ENCODE measurements around the gene DPP3. TPM values are rescaled to one million over a fixed set of nuclear protein-coding genes. Genes with fewer than 3 reads are reported as not detected.

Gene DPP3
- total RNA-seq, 1 donor from 2014 or later, result 60.0 TPM

DNA sequence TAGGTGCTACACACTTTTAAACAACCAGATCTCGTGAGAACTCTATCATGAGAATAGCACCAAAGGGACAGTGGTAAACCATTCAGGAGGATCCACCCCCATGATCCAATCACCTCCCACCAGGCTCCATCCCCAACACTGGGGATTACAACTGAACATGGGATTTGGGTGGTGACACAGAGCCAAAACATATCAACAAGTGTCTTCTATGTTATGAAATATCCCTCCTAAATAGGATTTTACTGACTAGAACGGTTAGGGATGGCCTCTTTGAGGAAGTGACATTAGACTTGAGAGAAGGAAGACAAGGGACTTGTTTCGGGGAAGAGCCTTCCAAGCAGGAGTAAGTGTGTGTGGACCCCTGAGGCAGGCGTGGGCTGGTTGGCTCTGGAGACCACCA lies 29.7 kb upstream of the DPP3 start:
- Histone ChIP-seq H3K9me3 (ENCODE audit: insufficient read depth, low read depth, low read length) (no peaks in the 10 kb centered on the region), H3K4me3 (ENCODE audit: insufficient read depth, low read depth, low read length) (no peak overlapping the region), H3K27me3 (ENCODE audit: insufficient read depth, low read length) (peaks cover 17% of the 10 kb centered on the region), H3K4me1 (ENCODE audit: insufficient read depth, low read length) (no peaks in the 10 kb centered on the region), H2AFZ (ENCODE audit: low read depth, low read length) (no peak overlapping the region), H3K79me2 (ENCODE audit: insufficient read depth, low read length) (no peaks in the 10 kb centered on the region), H3K36me3 (ENCODE audit: insufficient read depth, low read length) (no peaks in the 10 kb centered on the region), H3K9ac (ENCODE audit: low read length) (no peak overlapping the region), H4K20me1 (ENCODE audit: insufficient read depth, low read length) (no peaks in the 10 kb centered on the region), H3K27ac (ENCODE audit: low read depth, low read length) (no peak overlapping the region), H3K4me2 (ENCODE audit: low read length) (no peak overlapping the region)
- TF ChIP-seq, protein P1, sequence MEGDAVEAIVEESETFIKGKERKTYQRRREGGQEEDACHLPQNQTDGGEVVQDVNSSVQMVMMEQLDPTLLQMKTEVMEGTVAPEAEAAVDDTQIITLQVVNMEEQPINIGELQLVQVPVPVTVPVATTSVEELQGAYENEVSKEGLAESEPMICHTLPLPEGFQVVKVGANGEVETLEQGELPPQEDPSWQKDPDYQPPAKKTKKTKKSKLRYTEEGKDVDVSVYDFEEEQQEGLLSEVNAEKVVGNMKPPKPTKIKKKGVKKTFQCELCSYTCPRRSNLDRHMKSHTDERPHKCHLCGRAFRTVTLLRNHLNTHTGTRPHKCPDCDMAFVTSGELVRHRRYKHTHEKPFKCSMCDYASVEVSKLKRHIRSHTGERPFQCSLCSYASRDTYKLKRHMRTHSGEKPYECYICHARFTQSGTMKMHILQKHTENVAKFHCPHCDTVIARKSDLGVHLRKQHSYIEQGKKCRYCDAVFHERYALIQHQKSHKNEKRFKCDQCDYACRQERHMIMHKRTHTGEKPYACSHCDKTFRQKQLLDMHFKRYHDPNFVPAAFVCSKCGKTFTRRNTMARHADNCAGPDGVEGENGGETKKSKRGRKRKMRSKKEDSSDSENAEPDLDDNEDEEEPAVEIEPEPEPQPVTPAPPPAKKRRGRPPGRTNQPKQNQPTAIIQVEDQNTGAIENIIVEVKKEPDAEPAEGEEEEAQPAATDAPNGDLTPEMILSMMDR (IDR thresholded peaks at IDR 0.05; ENCODE audit: insufficient read depth, low read depth, low read length), result no peak
- no peak for TF ChIP-seq EZH2 (IDR thresholded peaks at IDR 0.05; ENCODE audit: insufficient read depth, low read length)
- Mint-ChIP-seq H3K4me3 (ENCODE audit: unreplicated experiment) (no peak overlapping the region), H3K27ac (ENCODE audit: unreplicated experiment) (no peak overlapping the region), H3K9me3 (ENCODE audit: unreplicated experiment) (no peaks in the 10 kb centered on the region), H3K27me3 (ENCODE audit: low read depth, unreplicated experiment) (peaks cover 41% of the 10 kb centered on the region), H3K4me1 (ENCODE audit: low read depth, unreplicated experiment) (peaks cover 6% of the 10 kb centered on the region), H3K36me3 (ENCODE audit: low read depth, unreplicated experiment) (peaks cover 2% of the 10 kb centered on the region)
- DNase-seq (ENCODE audit: low read depth) (no peak), FAIRE-seq (no peak)

DNA sequence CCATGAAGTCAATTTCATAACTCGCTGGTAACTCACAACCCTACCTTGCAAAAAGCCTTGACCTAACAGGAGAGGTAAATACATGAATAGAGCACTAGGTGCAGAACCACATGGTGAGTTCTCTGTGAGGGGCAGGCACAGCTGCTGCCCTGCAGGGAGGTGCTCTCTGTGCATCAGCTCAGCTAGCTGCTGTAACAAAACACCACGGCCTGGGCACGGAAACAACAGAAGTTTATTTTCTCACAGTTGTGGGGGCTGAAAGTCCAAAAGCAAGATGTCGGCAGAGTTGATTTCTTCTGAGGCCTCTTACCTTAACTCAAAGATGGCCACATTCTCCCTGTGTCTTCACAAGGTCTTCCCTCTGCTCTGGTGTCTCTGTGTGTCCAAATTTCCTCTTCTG lies 28.6 kb upstream of the DPP3 start:
- H3K9ac ChIP-seq (ENCODE audit: low read length), result no peak overlapping the region
- peaks cover 17% of the 10 kb centered on the region for H3K27me3 ChIP-seq (ENCODE audit: insufficient read depth, low read length)
- no peak overlapping the region for H3K27ac ChIP-seq (ENCODE audit: low read depth, low read length)
- H3K4me2 ChIP-seq (ENCODE audit: low read length), result no peak overlapping the region
- Mint-ChIP-seq H3K27me3 (ENCODE audit: low read depth, unreplicated experiment) (peaks cover 41% of the 10 kb centered on the region), H3K36me3 (ENCODE audit: low read depth, unreplicated experiment) (peaks cover 2% of the 10 kb centered on the region), H3K4me1 (ENCODE audit: low read depth, unreplicated experiment) (peaks cover 6% of the 10 kb centered on the region), H3K9me3 (ENCODE audit: unreplicated experiment) (no peaks in the 10 kb centered on the region), H3K27ac (ENCODE audit: unreplicated experiment) (no peak overlapping the region), H3K4me3 (ENCODE audit: unreplicated experiment) (no peak overlapping the region)
- H3K4me3 ChIP-seq (ENCODE audit: insufficient read depth, low read depth, low read length), result no peak overlapping the region
- no peak for DNase-seq (ENCODE audit: low read depth)
- no peak for TF ChIP-seq EZH2 (IDR thresholded peaks at IDR 0.05; ENCODE audit: insufficient read depth, low read length)
- TF ChIP-seq, protein P1 (IDR thresholded peaks at IDR 0.05; ENCODE audit: insufficient read depth, low read depth, low read length), result no peak
- H3K36me3 ChIP-seq (ENCODE audit: insufficient read depth, low read length), result no peaks in the 10 kb centered on the region
- no peaks in the 10 kb centered on the region for H3K9me3 ChIP-seq (ENCODE audit: insufficient read depth, low read depth, low read length)
- FAIRE-seq, result no peak
- no peaks in the 10 kb centered on the region for H3K4me1 ChIP-seq (ENCODE audit: insufficient read depth, low read length)
- H2AFZ ChIP-seq (ENCODE audit: low read depth, low read length), result no peak overlapping the region
- H3K79me2 ChIP-seq (ENCODE audit: insufficient read depth, low read length), result no peaks in the 10 kb centered on the region
- H4K20me1 ChIP-seq (ENCODE audit: insufficient read depth, low read length), result no peaks in the 10 kb centered on the region

DNA sequence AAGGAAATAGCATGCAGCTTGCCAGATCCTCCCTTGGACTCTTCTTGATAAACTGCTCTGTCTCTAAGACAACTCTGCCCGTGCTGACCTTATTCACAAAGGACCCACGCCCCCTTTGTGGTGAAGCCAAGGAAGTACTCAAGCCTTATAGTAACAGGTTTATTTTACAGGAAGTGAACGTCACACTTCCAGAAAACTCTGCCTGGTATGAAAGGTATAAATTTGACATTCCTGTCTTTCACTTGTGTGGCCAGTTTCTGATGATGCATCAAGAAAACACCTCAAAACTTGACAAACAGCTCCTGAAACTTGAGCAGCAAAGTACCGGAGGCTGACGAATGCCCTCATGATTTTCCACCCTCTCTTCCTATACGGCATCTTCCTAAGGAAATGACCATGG lies 26.0 kb upstream of the DPP3 start:
- Mint-ChIP-seq H3K27me3 (ENCODE audit: low read depth, unreplicated experiment) (peaks cover 33% of the 10 kb centered on the region), H3K27ac (ENCODE audit: unreplicated experiment) (no peak overlapping the region), H3K9me3 (ENCODE audit: unreplicated experiment) (no peaks in the 10 kb centered on the region), H3K36me3 (ENCODE audit: low read depth, unreplicated experiment) (no peaks in the 10 kb centered on the region), H3K4me3 (ENCODE audit: unreplicated experiment) (no peak overlapping the region), H3K4me1 (ENCODE audit: low read depth, unreplicated experiment) (peaks cover 6% of the 10 kb centered on the region)
- Histone ChIP-seq H4K20me1 (ENCODE audit: insufficient read depth, low read length) (no peaks in the 10 kb centered on the region), H2AFZ (ENCODE audit: low read depth, low read length) (no peak overlapping the region), H3K79me2 (ENCODE audit: insufficient read depth, low read length) (no peaks in the 10 kb centered on the region), H3K27ac (ENCODE audit: low read depth, low read length) (no peak overlapping the region), H3K4me2 (ENCODE audit: low read length) (no peak overlapping the region), H3K4me3 (ENCODE audit: insufficient read depth, low read depth, low read length) (no peak overlapping the region), H3K9me3 (ENCODE audit: insufficient read depth, low read depth, low read length) (no peaks in the 10 kb centered on the region), H3K4me1 (ENCODE audit: insufficient read depth, low read length) (no peaks in the 10 kb centered on the region), H3K9ac (ENCODE audit: low read length) (no peak overlapping the region), H3K36me3 (ENCODE audit: insufficient read depth, low read length) (no peaks in the 10 kb centered on the region), H3K27me3 (ENCODE audit: insufficient read depth, low read length) (peaks cover 11% of the 10 kb centered on the region)
- FAIRE-seq, result no peak
- TF ChIP-seq, protein P1 (IDR thresholded peaks at IDR 0.05; ENCODE audit: insufficient read depth, low read depth, low read length), result no peak
- no peak for TF ChIP-seq EZH2 (IDR thresholded peaks at IDR 0.05; ENCODE audit: insufficient read depth, low read length)
- peak; percentile 6 for DNase-seq (ENCODE audit: low read depth)
